Bronchial epithelial cell (primary cell): ENCODE measurements around the gene PPL. TPM values are rescaled to one million over a fixed set of nuclear protein-coding genes. Genes with fewer than 3 reads are reported as not detected.

Experiments
- DNase-seq: peaks from one replicate; pipeline ENCODE4 v3.0.0-alpha.2; 2010; ENCODE audit warnings: low read depth
- FAIRE-seq: peaks from 2 replicates; lab custom pipeline; 2011; peaks lifted over from hg19 to GRCh38; lab: Jason Lieb, UNC
- H3K27me3 ChIP-seq: 2 replicates; pipeline ENCODE4 v1.5.1; 2011; ENCODE audit warnings: low read length; ENCODE audit not compliant: control insufficient read depth, insufficient read depth
- H3K36me3 ChIP-seq: 2 replicates; pipeline ENCODE4 v1.5.1; 2011; ENCODE audit warnings: low read length; ENCODE audit not compliant: control insufficient read depth, insufficient read depth
- H3K4me3 ChIP-seq: 2 replicates; pipeline ENCODE4 v1.5.1; 2011; ENCODE audit warnings: mild to moderate bottlenecking, low read depth, low read length, control low read depth
- total RNA-seq: library from RNA; depleted of rRNA; stranded (reverse); fragments of >200 nt; gene quantifications from 2 replicates; pipeline ENCODE4 v1.2.1, GENCODE V29; 2014
- TF ChIP-seq, protein P1 (sequence below): IDR thresholded peaks from 2 replicates; pipeline ENCODE4 v1.5.1; 2011; ENCODE audit warnings: mild to moderate bottlenecking, moderate library complexity, low read length, control low read depth, inconsistent platforms; ENCODE audit not compliant: insufficient read depth, severe bottlenecking

Gene PPL
- total RNA-seq, 1 donor from 2014 or later = 184 TPM

DNA sequence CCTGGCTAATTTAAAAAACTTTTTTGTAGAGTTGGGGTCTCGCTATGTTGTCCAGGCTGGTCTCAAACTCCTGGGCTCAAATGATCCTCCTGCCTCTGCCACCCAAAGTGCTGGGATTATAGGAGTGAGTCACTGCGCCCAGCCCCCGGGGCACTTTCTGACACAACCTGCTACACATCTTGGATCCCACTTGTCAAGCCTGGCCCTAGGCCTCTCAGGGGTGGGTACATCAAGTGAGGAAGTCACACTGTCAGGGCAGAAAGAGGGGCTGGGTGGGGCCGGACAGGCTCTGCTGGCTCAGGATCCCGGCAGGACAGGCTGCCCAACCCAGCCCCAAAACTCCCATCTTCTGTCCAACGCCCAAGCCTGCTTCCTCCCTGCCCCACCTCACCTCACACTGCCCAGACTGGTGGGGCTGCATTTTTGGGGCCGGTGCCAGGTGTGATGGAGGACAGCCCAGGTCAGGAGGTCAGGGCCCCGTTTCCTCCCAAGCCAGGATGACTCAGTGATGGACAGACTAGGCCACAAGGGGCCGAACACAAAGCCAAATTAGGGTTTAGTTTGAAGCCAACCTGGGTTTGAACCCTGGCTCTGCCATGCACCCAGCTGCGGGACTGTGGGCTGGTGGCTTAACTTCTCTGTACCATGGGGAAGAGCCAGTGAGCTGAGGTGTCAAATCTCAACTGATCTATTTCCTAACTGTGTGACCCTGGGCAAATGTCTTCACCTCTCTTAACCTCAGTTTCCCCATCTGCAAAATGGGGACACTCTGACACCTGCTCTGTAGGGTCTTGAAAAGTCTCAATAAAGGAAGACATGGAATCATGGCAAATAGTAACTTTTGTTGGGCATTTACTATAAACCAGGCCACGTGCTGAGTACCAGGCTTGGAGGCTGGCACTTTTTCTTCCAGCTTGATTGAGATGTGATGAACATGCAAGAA is 8.9 kb upstream of the PPL start:
- no peak overlapping the region for H3K4me3 ChIP-seq
- FAIRE-seq (no peak), DNase-seq (peak; percentile 80)
- TF ChIP-seq, protein P1, sequence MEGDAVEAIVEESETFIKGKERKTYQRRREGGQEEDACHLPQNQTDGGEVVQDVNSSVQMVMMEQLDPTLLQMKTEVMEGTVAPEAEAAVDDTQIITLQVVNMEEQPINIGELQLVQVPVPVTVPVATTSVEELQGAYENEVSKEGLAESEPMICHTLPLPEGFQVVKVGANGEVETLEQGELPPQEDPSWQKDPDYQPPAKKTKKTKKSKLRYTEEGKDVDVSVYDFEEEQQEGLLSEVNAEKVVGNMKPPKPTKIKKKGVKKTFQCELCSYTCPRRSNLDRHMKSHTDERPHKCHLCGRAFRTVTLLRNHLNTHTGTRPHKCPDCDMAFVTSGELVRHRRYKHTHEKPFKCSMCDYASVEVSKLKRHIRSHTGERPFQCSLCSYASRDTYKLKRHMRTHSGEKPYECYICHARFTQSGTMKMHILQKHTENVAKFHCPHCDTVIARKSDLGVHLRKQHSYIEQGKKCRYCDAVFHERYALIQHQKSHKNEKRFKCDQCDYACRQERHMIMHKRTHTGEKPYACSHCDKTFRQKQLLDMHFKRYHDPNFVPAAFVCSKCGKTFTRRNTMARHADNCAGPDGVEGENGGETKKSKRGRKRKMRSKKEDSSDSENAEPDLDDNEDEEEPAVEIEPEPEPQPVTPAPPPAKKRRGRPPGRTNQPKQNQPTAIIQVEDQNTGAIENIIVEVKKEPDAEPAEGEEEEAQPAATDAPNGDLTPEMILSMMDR = no peak
- no peaks in the 10 kb centered on the region for H3K36me3 ChIP-seq
- H3K27me3 ChIP-seq = no peaks in the 10 kb centered on the region

DNA sequence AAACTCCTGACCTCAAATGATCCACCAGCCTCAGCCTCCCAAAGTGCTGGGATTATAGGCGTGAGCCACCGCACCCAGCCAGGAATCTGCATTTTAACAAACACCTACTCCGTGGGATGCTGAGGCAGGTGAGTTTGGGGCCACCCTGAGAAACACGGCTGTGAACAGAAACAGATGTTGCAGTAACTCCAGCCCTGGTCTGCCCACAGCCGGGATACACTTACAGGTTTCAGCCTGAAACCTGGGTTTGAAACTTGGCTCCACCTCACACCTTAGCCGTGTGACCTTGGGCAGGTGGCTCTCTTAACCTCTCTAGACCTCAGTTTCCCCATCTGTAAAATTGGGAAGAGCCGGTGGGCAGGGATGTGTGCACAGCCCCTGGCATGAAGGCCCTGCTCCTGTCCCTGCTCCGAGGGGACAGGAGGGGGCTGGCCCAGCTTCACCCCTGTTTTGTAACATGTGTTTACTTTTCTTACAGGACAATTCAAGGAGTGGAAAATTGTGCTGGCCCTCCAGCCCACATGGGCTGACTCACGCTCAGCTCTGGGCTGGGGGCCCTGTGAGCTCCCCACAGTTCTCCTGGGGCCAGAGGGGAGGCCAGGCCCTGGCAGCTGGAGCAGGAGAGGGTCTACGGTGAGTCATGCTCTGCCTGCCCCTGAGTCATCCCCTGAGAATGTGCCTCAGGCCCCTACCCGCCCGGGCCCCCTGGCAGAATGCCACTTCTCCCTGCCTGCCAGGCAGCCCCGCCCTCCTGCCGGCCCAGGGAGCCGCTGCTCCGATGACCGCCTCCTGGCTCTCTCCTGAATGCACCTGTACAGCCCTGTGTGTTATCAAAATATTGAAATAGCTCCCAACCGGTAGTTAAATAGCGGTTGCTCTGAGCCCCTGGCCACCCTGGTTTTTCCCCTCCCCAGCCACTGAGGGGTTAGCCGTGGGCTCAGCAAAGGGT is 7.7 kb upstream of the PPL start:
- peak; percentile 89 for DNase-seq
- Histone ChIP-seq H3K4me3 (no peak overlapping the region), H3K36me3 (no peaks in the 10 kb centered on the region), H3K27me3 (no peaks in the 10 kb centered on the region)
- TF ChIP-seq, protein P1 = no peak
- FAIRE-seq = no peak

DNA sequence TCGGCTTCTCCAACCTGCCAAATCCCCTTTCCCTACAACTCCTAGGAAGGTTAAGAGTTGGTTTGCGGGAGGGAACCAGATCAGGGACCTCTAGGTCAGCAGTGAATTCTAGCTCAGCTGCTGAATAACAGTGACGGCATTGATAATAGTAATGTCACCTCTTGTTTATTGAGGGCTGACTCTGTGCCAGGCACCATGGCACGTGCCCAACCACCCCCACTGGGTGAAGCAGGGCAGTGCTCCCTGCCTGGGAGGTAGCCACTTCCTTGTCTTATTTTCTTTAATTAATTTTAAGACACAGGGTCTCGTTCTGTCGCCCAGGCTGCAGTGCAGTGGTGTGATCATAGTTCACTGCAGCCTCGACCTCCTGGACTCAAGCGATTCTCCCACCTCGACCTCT is 5.5 kb upstream of the PPL start:
- DNase-seq (no peak), FAIRE-seq (no peak)
- TF ChIP-seq, protein P1 = no peak
- H3K27me3 ChIP-seq = no peaks in the 10 kb centered on the region
- no peaks in the 10 kb centered on the region for H3K36me3 ChIP-seq
- H3K4me3 ChIP-seq = no peak overlapping the region

DNA sequence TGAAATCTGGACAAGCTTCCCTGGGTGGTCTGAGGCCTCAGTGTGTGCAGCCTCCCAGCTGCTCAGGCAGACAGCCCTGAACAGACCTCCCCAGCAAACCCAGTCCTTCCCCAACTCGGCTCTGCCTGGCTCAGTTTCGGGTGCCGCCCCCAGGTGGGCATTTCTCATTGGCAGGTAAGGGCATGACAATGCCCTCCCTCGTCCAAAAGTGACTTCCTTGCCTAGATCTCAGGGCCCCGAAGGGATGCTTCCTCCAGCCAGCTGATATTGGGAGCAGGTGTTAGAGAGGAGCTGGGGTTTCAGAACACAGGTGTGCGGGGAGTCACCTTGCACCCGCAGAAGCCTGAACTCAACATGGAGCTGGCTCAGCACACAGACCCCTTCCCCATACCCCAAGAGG is 3.8 kb upstream of the PPL start:
- H3K4me3 ChIP-seq = no peak overlapping the region
- DNase-seq (no peak), FAIRE-seq (no peak)
- no peaks in the 10 kb centered on the region for H3K36me3 ChIP-seq
- no peaks in the 10 kb centered on the region for H3K27me3 ChIP-seq
- TF ChIP-seq, protein P1 = no peak

DNA sequence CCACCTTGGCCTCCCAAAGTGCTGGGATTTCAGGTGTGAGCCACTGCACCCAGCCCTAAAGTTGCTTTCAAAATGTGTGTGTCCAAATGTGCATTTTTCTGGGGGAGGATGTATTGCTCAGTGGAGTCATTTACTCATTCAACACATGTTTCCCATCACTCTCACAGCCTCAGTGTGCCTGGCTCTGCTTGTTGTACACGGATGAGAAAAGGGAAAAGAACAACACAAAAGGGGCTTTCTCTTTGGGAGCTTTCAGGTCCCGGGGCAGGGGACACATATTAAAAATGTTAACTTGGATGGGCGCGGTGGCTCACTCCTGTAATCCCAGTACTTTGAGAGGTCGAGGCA is 1.7 kb upstream of the PPL start:
- Histone ChIP-seq H3K4me3 (no peak overlapping the region), H3K36me3 (peaks cover 6% of the 10 kb centered on the region), H3K27me3 (no peaks in the 10 kb centered on the region)
- no peak for FAIRE-seq
- no peak for DNase-seq
- TF ChIP-seq, protein P1 = no peak
